Measurements from ENCODE around the gene ELOF1.
"Not testable (repeated sequence)": the region's sequence is repeated elsewhere in the genome, so short reads cannot be mapped to it uniquely, and the experiment has no call there.

ELOF1 gene

DNA sequence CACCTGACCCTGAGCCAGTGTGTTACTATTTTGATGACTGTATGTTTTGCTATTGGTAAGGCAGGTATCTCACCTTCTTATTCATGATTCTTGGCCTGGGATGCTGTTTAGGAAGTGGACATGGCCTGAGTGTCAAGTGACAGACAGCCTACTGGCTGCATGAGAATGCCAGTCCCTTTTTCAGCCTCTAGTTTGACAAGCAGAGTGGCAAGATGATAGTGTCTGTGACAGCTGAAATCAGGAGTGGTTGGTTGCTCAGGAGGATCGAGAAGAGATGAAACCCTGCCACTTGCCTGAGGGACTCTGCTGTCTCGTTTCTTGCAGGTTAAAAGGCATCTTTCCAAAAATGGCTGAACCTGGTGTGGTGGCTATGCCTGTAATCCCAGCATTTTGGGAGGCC, 7.1 kb upstream of the ELOF1 start:
- DNase-seq: no peak

DNA sequence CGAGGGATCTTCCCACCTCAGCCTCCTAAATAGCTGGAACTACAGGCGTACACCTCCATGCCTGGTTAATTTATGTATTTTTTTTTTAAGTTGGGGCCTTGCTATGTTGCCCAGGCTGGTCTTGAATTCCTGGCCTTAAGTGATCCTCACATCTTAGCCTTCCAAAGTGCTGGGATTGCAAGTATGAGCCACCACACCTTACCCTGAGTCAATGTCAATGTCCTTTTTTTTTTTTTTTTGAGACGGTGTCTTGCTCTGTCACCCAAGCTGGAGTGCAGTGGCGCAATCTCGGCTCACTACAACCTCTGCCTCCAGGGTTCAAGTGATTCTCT, 6.6 kb upstream of the ELOF1 start:
- not testable (repeated sequence) for DNase-seq

DNA sequence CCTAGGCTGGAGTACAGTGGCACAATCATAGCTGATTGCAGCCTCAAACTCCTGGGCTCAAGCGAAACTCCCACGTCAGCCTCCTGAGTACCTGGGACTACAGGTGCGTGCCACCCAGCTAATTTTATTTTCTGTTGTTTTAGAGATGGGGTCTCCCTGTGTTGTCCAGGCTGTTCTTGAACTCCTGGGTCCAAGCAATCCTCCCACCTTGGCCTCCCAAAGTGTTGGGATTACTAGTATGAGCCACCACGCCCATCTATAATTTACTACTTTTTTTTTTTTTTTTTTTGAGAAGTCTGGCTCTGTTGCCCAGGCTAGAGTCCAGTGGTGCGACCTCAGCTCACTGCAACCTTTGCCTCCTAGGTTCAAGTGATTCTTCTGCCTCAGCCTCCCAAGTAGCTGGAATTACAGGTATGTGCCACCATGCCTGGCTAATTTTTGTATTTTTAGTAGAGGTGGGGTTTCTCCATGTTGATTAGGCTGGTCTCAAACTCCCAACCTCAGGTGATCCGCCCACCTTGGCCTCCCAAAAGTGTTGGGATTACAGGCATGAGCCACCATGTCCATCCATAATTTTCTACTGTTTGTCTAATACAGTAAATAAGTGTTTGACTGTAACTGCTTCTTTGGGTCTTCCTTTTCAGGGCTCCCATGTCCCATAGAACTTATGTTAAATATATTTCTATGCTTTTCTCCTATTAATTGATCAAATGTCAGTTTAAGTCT, 5.2 kb upstream of the ELOF1 start:
- not testable (repeated sequence) for DNase-seq

GRCh38 chr19:11563532-11563931, 4.5 kb upstream of the ELOF1 start:
- no peak for DNase-seq

DNA sequence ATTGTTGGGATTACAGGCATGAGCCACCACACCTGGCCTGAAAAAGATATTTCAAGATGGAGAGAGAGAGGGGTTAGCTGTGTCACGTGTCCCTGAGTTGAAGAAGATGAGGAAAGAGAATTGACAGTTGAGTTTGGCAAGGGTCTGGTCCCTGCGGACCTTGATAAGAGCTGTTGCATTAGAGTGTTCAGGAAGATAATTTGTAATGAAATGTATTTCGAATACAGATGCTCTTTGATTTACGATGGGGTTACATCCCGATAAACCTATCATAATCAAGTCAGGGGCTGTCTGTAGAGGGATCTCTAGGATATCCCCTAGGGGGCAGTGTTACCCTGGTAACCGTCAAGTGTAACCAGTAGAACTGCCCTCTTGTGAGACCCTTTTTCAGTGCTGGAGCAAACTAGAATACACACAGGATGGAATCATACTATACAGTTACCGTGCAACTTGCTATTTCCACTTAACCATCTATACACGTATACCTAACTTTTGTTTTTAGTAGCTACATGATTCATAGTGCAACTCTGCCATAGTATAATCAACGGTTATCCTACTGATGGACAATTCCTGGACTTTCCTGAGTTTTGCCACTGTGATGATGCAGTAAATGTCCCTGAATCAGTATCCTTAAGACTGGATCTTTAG, 1.5 kb upstream of the ELOF1 start:
- DNase-seq: peak; percentile 45 to 63

DNA sequence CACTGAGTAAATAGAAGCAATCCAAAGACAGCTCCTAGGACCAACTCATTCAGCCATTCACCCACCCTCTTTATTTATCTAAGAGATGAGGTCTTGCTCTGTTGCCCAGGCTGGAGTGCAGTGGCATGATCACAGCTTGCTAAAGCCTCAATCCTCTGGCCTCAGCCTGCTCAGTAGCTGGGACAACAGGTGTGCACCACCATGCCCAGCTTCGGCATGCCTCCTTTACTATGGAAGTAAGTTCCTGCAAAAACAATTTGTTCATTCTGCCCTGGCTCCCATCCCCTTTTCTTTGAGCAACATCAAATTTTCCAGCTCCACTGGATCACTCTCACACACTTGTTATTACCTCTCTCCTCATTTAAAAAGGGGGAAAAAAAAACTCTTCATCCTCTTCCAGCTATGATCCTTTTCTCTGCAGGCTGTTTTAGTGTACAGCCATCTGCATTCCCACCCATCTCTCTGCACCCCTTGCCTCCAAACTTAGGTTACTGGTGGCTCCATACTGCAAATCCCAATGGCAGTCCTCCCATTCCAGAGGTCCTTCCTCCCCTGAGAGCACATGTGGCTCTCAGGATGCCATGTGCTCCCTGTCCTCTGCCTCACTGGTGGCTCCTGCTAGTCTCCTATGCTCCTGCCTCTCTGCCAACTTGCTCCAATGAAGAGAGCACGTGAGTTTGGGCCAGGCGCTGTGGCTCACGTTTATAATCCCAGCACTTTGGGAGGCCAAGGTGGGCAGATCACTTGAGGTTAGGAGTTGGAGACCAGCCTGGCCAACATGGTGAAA, 2.2 kb downstream of the ELOF1 start:
- DNase-seq: no peak

- no peak for DNase-seq
Observed at GRCh38 chr19:11555246-11555645, 3.8 kb downstream of the ELOF1 start.

DNA sequence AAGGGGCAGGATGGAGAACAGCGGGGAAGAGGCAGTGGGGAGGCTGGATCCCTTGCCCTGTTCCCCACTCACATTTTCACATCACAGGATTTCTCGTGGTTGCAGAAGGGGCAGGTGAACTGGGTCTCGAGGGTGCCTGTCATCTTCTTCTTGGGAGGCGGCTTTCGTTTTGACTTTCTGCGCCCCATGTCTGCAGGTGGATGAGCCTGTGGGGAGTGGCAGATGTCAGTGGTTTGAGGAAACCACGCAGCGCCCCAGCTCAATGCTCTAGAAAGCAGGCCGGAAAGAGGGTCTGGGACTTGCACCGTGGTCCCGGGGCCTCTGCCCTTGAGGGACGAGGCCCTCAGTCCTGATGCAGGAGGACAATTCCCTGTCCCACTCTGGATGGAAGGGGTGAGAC, 4.9 kb downstream of the ELOF1 start:
- no peak for DNase-seq

GRCh38 chr19:11552666-11553372, 6.2 kb downstream of the ELOF1 start:
- DNase-seq: no peak

- peak in 1 of 2 experiments; percentile 24 for DNase-seq
Observed at GRCh38 chr19:11551603-11552235, 7.3 kb downstream of the ELOF1 start.

DNA sequence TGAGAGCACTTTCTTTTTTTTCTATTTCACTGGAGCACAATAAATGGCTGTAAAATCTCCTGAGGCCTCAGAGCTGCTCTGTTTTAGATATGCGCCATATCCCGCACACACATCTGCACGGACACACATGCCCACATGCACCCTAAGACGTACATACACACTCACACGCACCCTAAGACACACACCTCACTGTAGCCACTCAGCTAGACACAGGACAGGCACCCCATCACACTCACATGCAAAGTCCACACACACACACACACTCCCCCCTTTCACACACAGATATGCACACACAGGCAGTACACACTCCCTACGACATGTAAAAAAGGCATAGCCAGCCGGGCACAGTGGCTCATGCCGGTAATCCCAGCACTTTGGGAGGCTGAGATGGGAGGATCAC, 8.8 kb downstream of the ELOF1 start:
- no peak for DNase-seq

DNA sequence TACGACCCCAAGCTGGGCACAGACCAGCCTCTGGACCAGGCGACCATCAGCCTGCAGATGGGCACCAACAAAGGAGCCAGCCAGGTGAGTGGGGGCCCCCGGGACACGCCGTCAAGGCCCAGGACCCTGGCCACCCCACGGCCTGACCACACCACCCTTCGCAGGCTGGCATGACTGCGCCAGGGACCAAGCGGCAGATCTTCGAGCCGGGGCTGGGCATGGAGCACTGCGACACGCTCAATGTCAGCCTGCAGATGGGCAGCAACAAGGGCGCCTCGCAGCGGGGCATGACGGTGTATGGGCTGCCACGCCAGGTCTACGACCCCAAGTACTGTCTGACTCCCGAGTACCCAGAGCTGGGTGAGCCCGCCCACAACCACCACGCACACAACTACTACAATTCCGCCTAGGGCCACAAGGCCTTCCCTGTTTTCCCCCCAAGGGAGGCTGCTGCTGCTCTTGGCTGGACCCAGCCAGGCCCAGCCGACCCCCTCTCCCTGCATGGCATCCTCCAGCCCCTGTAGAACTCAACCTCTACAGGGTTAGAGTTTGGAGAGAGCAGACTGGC, 9.6 kb downstream of the ELOF1 start:
- no peak for DNase-seq

GRCh38 chr19:11547929-11548700, 10.9 kb downstream of the ELOF1 start:
- DNase-seq: no peak

- DNase-seq: no peak
Observed at GRCh38 chr19:11541238-11541637, 17.8 kb downstream of the ELOF1 start.

DNA sequence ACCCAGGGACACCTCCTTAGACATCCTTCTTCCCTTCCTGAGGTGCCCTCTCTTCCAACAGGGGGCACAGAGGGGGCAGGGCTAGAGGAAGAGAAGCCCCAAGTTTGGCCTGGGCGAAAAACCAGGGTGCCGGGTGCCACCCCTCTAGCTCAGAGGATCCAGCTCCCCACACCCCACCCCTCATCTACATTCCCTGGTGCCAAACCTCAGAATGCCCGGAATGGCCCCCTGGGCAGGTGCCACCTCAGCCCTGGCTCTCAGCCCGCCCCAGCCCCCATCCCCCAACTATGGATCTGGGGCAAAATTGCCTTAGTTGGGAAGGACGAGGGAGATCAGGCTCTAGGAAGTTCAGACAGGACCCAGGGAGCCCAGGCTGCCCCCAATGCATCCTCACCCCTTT, 18.4 kb downstream of the ELOF1 start:
- DNase-seq: no peak

- no peak for DNase-seq
Observed at GRCh38 chr19:11539495-11540365, 19.3 kb downstream of the ELOF1 start.

DNA sequence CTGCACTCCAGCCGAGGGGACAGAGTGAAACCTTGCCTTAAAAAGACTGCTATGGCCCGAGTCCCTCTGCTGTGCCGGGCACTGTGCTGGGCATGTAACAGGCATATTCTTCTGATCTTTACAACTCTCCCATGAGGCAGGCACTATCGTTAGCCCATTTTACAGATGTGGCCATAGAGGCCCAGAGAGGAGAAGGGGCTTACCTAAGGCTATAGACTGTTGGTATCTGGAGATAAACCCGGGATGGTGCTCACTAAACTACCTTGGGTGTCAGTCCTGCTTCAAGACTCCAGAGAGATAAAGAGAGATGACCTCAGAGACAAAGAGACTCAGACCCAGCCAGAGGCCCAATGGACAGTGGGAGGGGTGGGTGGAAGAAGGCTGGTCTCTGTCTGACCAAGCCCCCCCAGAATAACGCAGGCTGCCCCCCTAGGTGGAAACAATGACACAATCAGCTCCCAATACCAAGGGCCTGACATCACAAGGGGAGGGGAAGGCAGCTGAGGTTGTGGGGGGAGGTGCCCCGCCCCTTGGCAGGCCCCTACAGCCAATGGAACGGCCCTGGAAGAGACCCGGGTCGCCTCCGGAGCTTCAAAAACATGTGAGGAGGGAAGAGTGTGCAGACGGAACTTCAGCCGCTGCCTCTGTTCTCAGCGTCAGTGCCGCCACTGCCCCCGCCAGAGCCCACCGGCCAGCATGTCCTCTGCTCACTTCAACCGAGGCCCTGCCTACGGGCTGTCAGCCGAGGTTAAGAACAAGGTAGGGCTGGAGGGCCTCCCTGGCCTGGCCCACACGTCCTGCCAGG, 20.6 kb downstream of the ELOF1 start, which contains the start of gene CNN1:
TSS of gene CNN1 (plus strand) at position 620 of the 805 bp plus-strand sequence. CDS start at position 697, 77 bp downstream.
- no peak for DNase-seq

- DNase-seq: peak; percentile 90 to 91
Observed at GRCh38 chr19:11535792-11536595, 23.0 kb downstream of the ELOF1 start.

DNA sequence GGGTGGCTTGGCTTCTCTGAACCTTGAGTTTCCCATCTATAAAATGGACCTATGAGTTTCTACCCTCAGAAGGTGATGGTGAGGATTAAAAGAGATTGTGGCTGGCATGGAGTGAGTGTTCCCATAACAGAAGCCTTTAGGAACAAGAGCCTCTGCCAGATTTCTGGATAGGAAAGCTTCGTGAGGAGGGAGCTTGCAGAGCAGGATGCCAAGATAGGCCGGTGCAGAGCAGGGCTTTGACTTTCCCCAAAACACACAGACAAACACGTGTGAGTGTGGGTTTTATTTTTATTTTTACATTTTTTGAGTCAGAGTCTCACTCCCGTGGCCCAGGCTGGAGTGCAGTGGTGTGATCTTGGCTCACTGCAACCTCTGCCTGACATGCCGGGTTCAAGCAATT, 24.1 kb downstream of the ELOF1 start:
- no peak for DNase-seq

Measured in activated CD4-positive, alpha-beta T cell treated with anti-CD3 and anti-CD28 coated beads, Interleukin-2, amount 50 U/mL, for 48 hours (primary cell).